Pancreas (tissue), 10 donors: ENCODE measurements around the gene POU5F2. TPM values are rescaled to one million over a fixed set of nuclear protein-coding genes. Genes with fewer than 3 reads are reported as not detected.

Experiments used
- ATAC-seq, 4 donors: fragments of 200-7000 bp; cut with Tn5 transposase; one replicate each; pipeline versions ENCODE4 v1.8.0 to v1.9.1; 2020; ENCODE audit warnings: mild to moderate bottlenecking in 4 of 4, moderate library complexity in 4 of 4
- DNase-seq, 6 donors: peaks; one replicate each; pipeline ENCODE4 v3.0.0-alpha.2; 2020
- FAIRE-seq: peaks from 2 replicates; lab custom pipeline; 2012; peaks lifted over from hg19 to GRCh38; lab: Jason Lieb, UNC
- H3K27ac ChIP-seq, 4 donors: fragments of 200-600 bp; sonication (generic); 1 replicate in 3 of 4; 2 replicates in 1 of 4; pipeline versions ENCODE4 v1.5.0 to v1.8.0; 2020
- H3K27me3 ChIP-seq, 4 donors: fragments of 200-600 bp; one replicate each; pipeline ENCODE4 v1.8.0; 2021
- H3K36me3 ChIP-seq, 3 donors: fragments of 200-600 bp; sonication (generic) in 1 of 3; one replicate each; pipeline versions ENCODE4 v1.5.0 to v1.8.0; 2020 to 2021
- H3K4me1 ChIP-seq, 3 donors: fragments of 200-600 bp; one replicate each; pipeline ENCODE4 v1.8.0; 2021
- H3K4me3 ChIP-seq, 4 donors: fragments of 200-600 bp; sonication (generic) in 2 of 4; one replicate each; pipeline versions ENCODE4 v1.5.0 to v1.8.0; 2020 to 2021
- H3K9me3 ChIP-seq, 4 donors: fragments of 200-600 bp; one replicate each; pipeline ENCODE4 v1.8.0; 2021
- CTCF ChIP-seq, 4 donors: fragments of 200-600 bp; sonication (generic) in 3 of 4; IDR thresholded peaks; one replicate each; pipeline versions ENCODE4 v1.5.0 to v1.8.0; 2021; ENCODE audit warnings: antibody characterized with exemption in 4 of 4
- WGBS, 2 donors: extraction: QIAGEN DNeasy Blood & Tissue Kit; methylation state at CpG; one replicate each; pipeline ENCODE4 v1.1.7; 2013; 5-methylcytosine and 5-hydroxymethylcytosine counted together
- intact Hi-C, 3 donors: fragments of 100-400 bp; cut with DNase I; formaldehyde crosslinking; loops; one replicate each; pipeline versions ENCODE4 v1.11.1 to v1.14.2; 2022
- polyA plus RNA-seq, 2 donors: library from polyadenylated mRNA; stranded (reverse); fragments of 200-250 nt; gene quantifications; one replicate each; pipeline ENCODE4 v1.2.3, GENCODE V29; 2013
- total RNA-seq, 6 donors: library from RNA; stranded (reverse); fragmentation: NEBNext Ultra II Directional in 4 of 6; extraction: Animal tissue kit (Norgen Biotek cat#: 25700) in 4 of 6; gene quantifications; one replicate each; pipeline versions ENCODE4 v1.2.1 to v1.2.4, GENCODE V29; 2021 to 2023
- donor health status: healthy with polysubstance abuse.
- donor health status: DM: no; HTN: no; CAD: no; lungs with moderate emphysema.
- donor health status: DM: no; HTN: no; CAD: no.
- donor health status: control.
- donor health status: control.
- donor health status: Bipolar disorder and iron deficiency.
- donor health status: DM: yes; HTN: yes; CAD: no.
- donor health status: DM: no; HTN: no; CAD: no.
- donor health status: DM: no; HTN: no; CAD: no.
- donor health status: DM: yes; HTN: yes; CAD: no.

Gene POU5F2
- total and polyA plus RNA-seq, 8 donors: 0.05 to 1.2 (median 0.67) TPM

GRCh38 chr5:93726595-93726994 lies 14.8 kb downstream of the POU5F2 start:
- Histone ChIP-seq H3K9me3 (no peaks in the 10 kb centered on the region), H3K36me3 (no peaks in the 10 kb centered on the region), H3K27ac (no peak overlapping the region), H3K4me1 (no peaks in the 10 kb centered on the region), H3K27me3 (no peaks in the 10 kb centered on the region), H3K4me3 (no peak overlapping the region)
- FAIRE-seq (no peak), ATAC-seq (no peak), DNase-seq (no peak)
- WGBS, 2 donors: 96% methylated on average over 1 of the region's 1 CpG
- intact Hi-C loops: no loop called here
- TF ChIP-seq CTCF (IDR thresholded peaks at IDR 0.05): no peak

- WGBS, 2 donors: 96 to 100% methylated on average over 1 of the region's 1 CpG
- FAIRE-seq (no peak), ATAC-seq (no peak), DNase-seq (no peak)
- no peaks in the 10 kb centered on the region for H3K36me3 ChIP-seq
- no peak overlapping the region for H3K4me3 ChIP-seq
- intact Hi-C loops: no loop called here
- no peak for TF ChIP-seq CTCF (IDR thresholded peaks at IDR 0.05)
- no peaks in the 10 kb centered on the region for H3K9me3 ChIP-seq
- H3K4me1 ChIP-seq: no peaks in the 10 kb centered on the region
- no peaks in the 10 kb centered on the region for H3K27me3 ChIP-seq
- no peak overlapping the region for H3K27ac ChIP-seq
These were observed 16.6 kb downstream of the POU5F2 start for GRCh38 chr5:93724791-93725190.

- H3K4me3 ChIP-seq: no peak overlapping the region
- 85 to 90% methylated on average over 4 of the region's 4 CpGs for WGBS, 2 donors
- no peaks in the 10 kb centered on the region for H3K9me3 ChIP-seq
- FAIRE-seq (no peak), DNase-seq (no peak), ATAC-seq (no peak)
- no peaks in the 10 kb centered on the region for H3K4me1 ChIP-seq
- intact Hi-C loops: no loop called here
- no peak overlapping the region for H3K27ac ChIP-seq
- no peaks in the 10 kb centered on the region for H3K36me3 ChIP-seq
- no peak for TF ChIP-seq CTCF (IDR thresholded peaks at IDR 0.05)
- H3K27me3 ChIP-seq: no peaks in the 10 kb centered on the region
These were observed 17.7 kb downstream of the POU5F2 start for GRCh38 chr5:93723681-93724080.

GRCh38 chr5:93723005-93723404 lies 18.4 kb downstream of the POU5F2 start:
- intact Hi-C loops: no loop called here
- H3K4me1 ChIP-seq: no peaks in the 10 kb centered on the region
- H3K27me3 ChIP-seq: no peaks in the 10 kb centered on the region
- FAIRE-seq: no peak
- H3K9me3 ChIP-seq: no peaks in the 10 kb centered on the region
- H3K27ac ChIP-seq: no peak overlapping the region
- TF ChIP-seq CTCF (IDR thresholded peaks at IDR 0.05): no peak
- ATAC-seq: peak in 2 of 4 donors; percentile 24 to 52
- no peak for DNase-seq
- H3K36me3 ChIP-seq: no peaks in the 10 kb centered on the region
- no peak overlapping the region for H3K4me3 ChIP-seq

- no peak overlapping the region for H3K27ac ChIP-seq
- peaks cover 0 to under 1% (median 0%) of the 10 kb centered on the region in 3 donors for H3K4me1 ChIP-seq
- intact Hi-C loops: no loop called here
- H3K9me3 ChIP-seq: no peaks in the 10 kb centered on the region
- DNase-seq (no peak), ATAC-seq (no peak), FAIRE-seq (no peak)
- H3K4me3 ChIP-seq: no peak overlapping the region
- 66 to 67% methylated on average over 3 of the region's 3 CpGs for WGBS, 2 donors
- no peaks in the 10 kb centered on the region for H3K36me3 ChIP-seq
- TF ChIP-seq CTCF (IDR thresholded peaks at IDR 0.05): no peak
- H3K27me3 ChIP-seq: no peaks in the 10 kb centered on the region
These were observed 18.8 kb downstream of the POU5F2 start for GRCh38 chr5:93722588-93722987.
